ENCODE measurements around the gene COG6. TPM values are rescaled to one million over a fixed set of nuclear protein-coding genes. Genes with fewer than 3 reads are reported as not detected.
A peak's percentile ranks its signal among the peaks of the same experiment; 100 is the strongest.

The COG6 gene
- 10 to 100 TPM; 16.8 to 24.3 (median 20.5) TPM for total RNA-seq

DNA sequence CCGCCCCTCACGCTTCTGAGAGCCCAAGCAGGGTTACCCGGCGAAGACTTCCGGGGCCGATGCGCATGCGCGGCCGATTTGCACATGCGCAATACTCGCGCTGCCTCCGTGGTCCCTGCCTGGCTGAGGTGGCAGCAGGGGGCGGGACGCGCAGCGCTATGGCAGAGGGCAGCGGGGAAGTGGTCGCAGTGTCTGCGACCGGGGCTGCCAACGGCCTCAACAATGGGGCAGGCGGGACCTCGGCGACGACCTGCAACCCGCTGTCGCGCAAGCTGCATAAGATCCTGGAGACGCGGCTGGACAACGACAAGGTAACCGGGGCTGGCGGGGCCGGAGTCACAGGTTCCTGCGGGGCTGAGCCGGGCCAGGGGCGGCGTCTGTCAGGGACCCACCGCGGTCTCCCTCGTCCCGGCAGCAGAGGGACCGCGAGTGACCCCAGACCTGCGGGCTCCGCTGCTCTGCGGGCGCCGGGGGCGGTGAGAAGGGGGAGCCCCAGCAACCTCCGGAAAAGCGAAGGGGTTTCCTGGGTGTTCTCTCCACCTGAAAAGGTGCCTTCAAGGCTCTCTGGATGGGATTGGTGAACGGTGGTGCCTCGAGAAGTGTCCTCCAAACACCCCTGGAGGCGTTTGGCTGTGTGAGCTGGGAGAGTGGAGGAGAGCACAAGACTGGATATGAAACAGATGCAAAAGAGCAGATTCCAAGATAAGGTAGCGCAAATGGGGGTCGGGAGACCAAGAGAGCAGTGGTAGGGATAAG is at the start of gene COG6:
TSS of gene COG6 (plus strand) at position 94 of the 756 bp plus-strand sequence. CDS start at position 159, 65 bp downstream.
- peak; percentile 88 to 98 for DNase-seq (ENCODE audit: low spot score in 2 of 2)
- peak within 1 kb of the TSS; percentile 74 for H3K4me3 ChIP-seq (ENCODE audit: low read depth, poor library complexity, severe bottlenecking)
- 0 to 1% methylated on average over 40 to 42 of the region's 59 CpGs for WGBS, 2 donors
- TF ChIP-seq, protein P1, sequence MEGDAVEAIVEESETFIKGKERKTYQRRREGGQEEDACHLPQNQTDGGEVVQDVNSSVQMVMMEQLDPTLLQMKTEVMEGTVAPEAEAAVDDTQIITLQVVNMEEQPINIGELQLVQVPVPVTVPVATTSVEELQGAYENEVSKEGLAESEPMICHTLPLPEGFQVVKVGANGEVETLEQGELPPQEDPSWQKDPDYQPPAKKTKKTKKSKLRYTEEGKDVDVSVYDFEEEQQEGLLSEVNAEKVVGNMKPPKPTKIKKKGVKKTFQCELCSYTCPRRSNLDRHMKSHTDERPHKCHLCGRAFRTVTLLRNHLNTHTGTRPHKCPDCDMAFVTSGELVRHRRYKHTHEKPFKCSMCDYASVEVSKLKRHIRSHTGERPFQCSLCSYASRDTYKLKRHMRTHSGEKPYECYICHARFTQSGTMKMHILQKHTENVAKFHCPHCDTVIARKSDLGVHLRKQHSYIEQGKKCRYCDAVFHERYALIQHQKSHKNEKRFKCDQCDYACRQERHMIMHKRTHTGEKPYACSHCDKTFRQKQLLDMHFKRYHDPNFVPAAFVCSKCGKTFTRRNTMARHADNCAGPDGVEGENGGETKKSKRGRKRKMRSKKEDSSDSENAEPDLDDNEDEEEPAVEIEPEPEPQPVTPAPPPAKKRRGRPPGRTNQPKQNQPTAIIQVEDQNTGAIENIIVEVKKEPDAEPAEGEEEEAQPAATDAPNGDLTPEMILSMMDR (IDR thresholded peaks at IDR 0.05) = no peak
- no peak for TF ChIP-seq POLR2A (IDR thresholded peaks at IDR 0.05)
- intact Hi-C loops (cut with DNase I; ENCODE audit: low total_unique reads) = no loop called here

DNA sequence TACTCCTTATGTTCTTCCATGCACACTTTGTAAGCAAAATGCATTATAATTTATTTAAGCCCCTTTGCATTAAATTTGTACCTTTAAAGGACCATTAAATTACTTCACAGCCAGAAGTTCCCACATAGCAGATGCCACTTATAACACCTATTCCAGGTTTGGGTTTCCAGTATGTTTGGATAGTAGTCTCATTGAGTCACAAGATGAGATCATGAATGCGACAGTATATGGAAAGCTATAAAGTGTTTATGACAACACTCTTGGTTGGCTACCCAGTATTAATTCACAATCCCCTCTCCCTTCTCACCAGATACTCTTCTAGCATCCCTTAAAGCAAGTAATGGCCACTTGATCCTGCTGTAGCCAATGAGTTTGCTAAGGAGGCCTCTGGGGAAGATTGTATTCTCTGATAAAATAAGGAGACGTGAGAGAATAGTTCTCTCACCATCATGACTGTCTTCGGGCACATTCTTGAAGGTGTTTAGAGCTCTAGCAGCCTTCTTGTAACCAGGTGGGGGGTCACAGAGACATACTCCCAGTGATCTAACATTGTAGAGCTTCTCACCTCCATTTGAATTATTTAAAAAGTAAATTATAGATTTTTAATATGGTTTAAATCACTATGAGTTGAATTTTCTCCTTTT is 49.7 kb upstream of the COG6 start:
- no peak for DNase-seq (ENCODE audit: low spot score in 2 of 2)
- 84 to 87% methylated on average over 3 of the region's 3 CpGs for WGBS, 2 donors
- TF ChIP-seq, protein P1 (IDR thresholded peaks at IDR 0.05) = no peak
- no peak for TF ChIP-seq POLR2A (IDR thresholded peaks at IDR 0.05)
- H3K4me3 ChIP-seq (ENCODE audit: low read depth, poor library complexity, severe bottlenecking) = no peak overlapping the region
- intact Hi-C loops (cut with DNase I; ENCODE audit: low total_unique reads) = no loop called here

DNA sequence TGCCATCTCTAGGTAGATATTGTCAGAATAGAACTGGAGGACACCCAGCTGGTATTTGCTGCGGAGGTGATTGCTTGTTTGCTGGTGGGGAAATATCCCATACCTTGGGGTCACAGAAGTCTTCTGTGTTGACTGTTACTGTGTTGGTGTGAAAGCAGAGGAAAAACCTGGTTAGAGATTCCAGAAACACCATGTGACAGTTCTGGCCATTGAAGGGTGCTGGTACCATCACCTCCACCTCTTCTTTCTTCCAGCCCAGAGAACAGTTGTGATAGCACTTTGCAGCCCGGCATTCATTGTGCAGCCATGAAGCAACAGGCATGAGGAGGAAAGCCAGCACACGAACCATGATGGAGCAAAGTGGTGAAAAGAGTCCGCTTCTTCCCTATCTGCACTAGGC is 47.6 kb upstream of the COG6 start:
- 97 to 99% methylated on average over 4 of the region's 4 CpGs for WGBS, 2 donors
- TF ChIP-seq, protein P1 (IDR thresholded peaks at IDR 0.05) = no peak
- no peak for TF ChIP-seq POLR2A (IDR thresholded peaks at IDR 0.05)
- no peak for DNase-seq (ENCODE audit: low spot score in 2 of 2)
- no peak overlapping the region for H3K4me3 ChIP-seq (ENCODE audit: low read depth, poor library complexity, severe bottlenecking)
- intact Hi-C loops (cut with DNase I; ENCODE audit: low total_unique reads) = no loop called here

DNA sequence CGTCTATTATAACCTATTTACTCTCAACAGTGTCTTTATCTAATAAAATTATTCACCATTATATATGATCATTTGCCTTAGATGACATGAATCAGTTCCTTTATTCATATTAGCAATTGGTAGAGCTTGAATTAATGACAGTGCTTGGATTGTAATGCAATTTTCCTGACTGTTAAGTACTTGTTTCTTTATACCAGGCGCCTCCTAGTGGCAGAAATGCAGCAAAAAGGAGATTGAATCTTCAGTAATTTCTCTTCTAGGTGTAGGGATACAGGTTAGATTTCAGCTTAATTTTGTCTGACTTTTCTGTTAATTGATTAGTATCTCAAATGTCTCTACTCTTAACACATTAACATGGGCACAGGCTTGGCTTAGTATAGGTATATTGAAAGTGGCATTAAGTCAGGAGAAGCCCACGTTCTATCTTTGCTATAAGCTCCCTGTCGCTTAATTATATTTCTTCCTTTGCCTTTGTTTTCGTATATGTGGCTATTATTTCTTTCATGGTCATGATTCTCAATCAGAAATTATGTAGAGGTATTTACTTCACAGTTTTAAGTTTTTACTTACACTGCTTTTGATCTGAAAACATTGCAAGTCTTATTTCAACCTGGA is 43.3 kb upstream of the COG6 start:
- no peak overlapping the region for H3K4me3 ChIP-seq (ENCODE audit: low read depth, poor library complexity, severe bottlenecking)
- WGBS, 2 donors = 55 to 58% methylated on average over 5 of the region's 5 CpGs
- intact Hi-C loops (cut with DNase I; ENCODE audit: low total_unique reads) = loop anchor here (5.0 to 10.0 kb wide), 2 partner anchors 337 to 465 kb away; no protein-coding TSS in a partner anchor
- TF ChIP-seq POLR2A (IDR thresholded peaks at IDR 0.05) = no peak
- TF ChIP-seq, protein P1 (IDR thresholded peaks at IDR 0.05) = peak in 1 of 3 donors; percentile 87
- peak; percentile 85 to 88 for DNase-seq (ENCODE audit: low spot score in 2 of 2)

DNA sequence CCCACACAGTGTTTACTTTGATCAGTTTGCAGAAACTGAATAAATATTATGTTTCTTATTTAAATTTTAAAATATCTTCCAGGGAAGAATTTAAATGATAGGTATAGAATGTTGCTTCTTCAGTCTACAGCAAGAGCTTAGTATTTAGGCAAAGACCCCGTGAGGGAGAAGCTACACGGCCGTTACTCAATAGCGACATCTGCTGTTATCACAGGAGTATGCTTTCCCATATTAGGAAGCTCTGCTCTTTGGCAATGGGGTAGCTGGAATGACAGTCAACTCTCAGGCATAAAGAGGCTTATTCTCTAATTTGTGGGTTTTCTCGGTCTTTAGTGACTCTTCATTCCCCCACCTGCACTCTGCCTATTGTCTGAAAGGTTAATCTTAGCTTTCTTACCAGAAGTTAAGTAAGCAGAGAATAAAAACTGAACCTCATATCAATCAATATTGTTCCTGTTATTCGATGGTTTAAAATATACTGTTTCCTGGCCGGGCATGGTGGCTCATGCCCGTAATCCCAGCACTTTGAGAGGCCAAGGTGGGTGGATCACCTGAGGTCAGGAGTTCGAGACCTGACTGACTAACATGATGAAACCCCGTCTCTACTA is 39.3 kb upstream of the COG6 start:
- 29 to 33% methylated on average over 10 of the region's 10 CpGs for WGBS, 2 donors
- TF ChIP-seq, protein P1 (IDR thresholded peaks at IDR 0.05) = peak in 1 of 3 donors; percentile 54
- no peak for TF ChIP-seq POLR2A (IDR thresholded peaks at IDR 0.05)
- H3K4me3 ChIP-seq (ENCODE audit: low read depth, poor library complexity, severe bottlenecking) = no peak overlapping the region
- DNase-seq (ENCODE audit: low spot score in 2 of 2) = peak in 1 of 2 donors; percentile 38
- intact Hi-C loops (cut with DNase I; ENCODE audit: low total_unique reads) = loop anchor here (10.0 kb wide), 1 partner anchor 341 kb away; no protein-coding TSS in a partner anchor
